Measurements from ENCODE around the gene PDCD2L. TPM values are rescaled to one million over a fixed set of nuclear protein-coding genes. Genes with fewer than 3 reads are reported as not detected.

The PDCD2L gene
- total and polyA plus RNA-seq, 9 of the 15 experiments (the other 6 are each of a cell fraction or from before 2014, with no cell fraction given): 12.1 to 68.5 (median 56.3) TPM

DNA sequence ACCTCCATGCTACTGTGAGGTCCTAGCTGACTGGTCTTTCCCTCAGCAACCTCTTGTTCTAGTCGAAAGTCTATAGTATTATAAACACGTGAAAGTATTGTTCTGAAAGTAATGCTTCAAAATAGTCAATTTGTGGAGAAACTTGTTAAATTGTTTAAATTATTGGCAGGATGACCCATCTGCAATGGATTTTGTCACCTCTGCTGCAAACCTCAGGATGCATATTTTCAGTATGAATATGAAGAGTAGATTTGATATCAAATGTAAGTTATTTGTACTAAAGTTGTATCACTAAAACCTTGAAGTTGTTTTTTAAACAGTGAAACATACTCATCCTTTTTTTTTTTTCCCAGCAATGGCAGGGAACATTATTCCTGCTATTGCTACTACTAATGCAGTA is 49.9 kb downstream of the PDCD2L start:
- Histone ChIP-seq H3K9ac (ENCODE audit: insufficient read depth in 1 of 2, low read depth in 2 of 2, low read length in 2 of 2) (no peak overlapping the region), H2AFZ (ENCODE audit: low read depth, low read length) (no peak overlapping the region), H3K9me1 (ENCODE audit: control insufficient read depth, insufficient read depth, low read length) (no peaks in the 10 kb centered on the region), H3K4me3 (no peak overlapping the region), H3K4me2 (ENCODE audit: insufficient read depth, low read length) (no peak overlapping the region), H3K27me3 (ENCODE audit: control insufficient read depth in 2 of 2, insufficient read depth in 2 of 2, low read length in 2 of 2) (no peaks in the 10 kb centered on the region), H3K27ac (ENCODE audit: extremely low read depth, low read depth, low read length) (no peak overlapping the region), H3K36me3 (ENCODE audit: control insufficient read depth, insufficient read depth, low read length) (peaks cover 88% of the 10 kb centered on the region), H3K9me3 (replicated peaks; ENCODE audit: control insufficient read depth, insufficient read depth, low read depth, low read length) (no peaks in the 10 kb centered on the region), H3K79me2 (ENCODE audit: control insufficient read depth, insufficient read depth, low read length) (peaks cover 54% of the 10 kb centered on the region), H3K4me1 (replicated peaks in 1 of 2; ENCODE audit: control insufficient read depth in 2 of 2, insufficient read depth in 2 of 2, low read length in 2 of 2) (no peaks in the 10 kb centered on the region), H4K20me1 (replicated peaks; ENCODE audit: control insufficient read depth, insufficient read depth, low read length) (no peaks in the 10 kb centered on the region)
- POLR2A ChIA-PET: no interaction called here
- CTCF ChIA-PET (ENCODE audit: low intra/inter-chr PET ratio): interaction anchor here (0.6 to 0.7 kb wide), 2 partner anchors 62 to 287 kb away, joined by 3 to 5 read pairs; no protein-coding TSS in a partner anchor
- BruUV-seq (replicated peaks): no TSS peak
- no peak for FAIRE-seq
- intact Hi-C loops (cut with micrococcal nuclease) (no loop called here), in situ Hi-C loops (cut with MboI) (no loop called here)
- no peak for DNase-seq (ENCODE audit: extremely low read depth in 1 of 4, low spot score in 3 of 4)
- no peak for ATAC-seq
- TF ChIP-seq RBM25 (IDR thresholded peaks at IDR 0.05; ENCODE audit: low read depth, low read length, severe bottlenecking): no peak
- TF ChIP-seq ZNF707 (CRISPR knock-in tag; conservative IDR thresholded peaks at IDR 0.05): no peak
- TF ChIP-seq KDM4B (IDR thresholded peaks at IDR 0.05; ENCODE audit: borderline replicate concordance in 2 of 2, low read depth in 1 of 2): no peak
- TF ChIP-seq, protein P1, sequence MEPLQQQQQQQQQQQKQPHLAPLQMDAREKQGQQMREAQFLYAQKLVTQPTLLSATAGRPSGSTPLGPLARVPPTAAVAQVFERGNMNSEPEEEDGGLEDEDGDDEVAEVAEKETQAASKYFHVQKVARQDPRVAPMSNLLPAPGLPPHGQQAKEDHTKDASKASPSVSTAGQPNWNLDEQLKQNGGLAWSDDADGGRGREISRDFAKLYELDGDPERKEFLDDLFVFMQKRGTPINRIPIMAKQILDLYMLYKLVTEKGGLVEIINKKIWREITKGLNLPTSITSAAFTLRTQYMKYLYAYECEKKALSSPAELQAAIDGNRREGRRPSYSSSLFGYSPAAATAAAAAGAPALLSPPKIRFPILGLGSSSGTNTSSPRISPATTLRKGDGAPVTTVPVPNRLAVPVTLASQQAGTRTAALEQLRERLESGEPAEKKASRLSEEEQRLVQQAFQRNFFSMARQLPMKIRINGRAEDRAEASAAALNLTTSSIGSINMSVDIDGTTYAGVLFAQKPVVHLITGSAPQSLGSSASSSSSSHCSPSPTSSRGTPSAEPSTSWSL (CRISPR knock-in tag; IDR thresholded peaks at IDR 0.05; ENCODE audit: borderline replicate concordance): no peak
- no peak for TF ChIP-seq SAFB (IDR thresholded peaks at IDR 0.05; ENCODE audit: borderline replicate concordance, low read depth, low read length)
- TF ChIP-seq ZNF444 (CRISPR knock-in tag; IDR thresholded peaks at IDR 0.05): no peak
- TF ChIP-seq, protein P2, sequence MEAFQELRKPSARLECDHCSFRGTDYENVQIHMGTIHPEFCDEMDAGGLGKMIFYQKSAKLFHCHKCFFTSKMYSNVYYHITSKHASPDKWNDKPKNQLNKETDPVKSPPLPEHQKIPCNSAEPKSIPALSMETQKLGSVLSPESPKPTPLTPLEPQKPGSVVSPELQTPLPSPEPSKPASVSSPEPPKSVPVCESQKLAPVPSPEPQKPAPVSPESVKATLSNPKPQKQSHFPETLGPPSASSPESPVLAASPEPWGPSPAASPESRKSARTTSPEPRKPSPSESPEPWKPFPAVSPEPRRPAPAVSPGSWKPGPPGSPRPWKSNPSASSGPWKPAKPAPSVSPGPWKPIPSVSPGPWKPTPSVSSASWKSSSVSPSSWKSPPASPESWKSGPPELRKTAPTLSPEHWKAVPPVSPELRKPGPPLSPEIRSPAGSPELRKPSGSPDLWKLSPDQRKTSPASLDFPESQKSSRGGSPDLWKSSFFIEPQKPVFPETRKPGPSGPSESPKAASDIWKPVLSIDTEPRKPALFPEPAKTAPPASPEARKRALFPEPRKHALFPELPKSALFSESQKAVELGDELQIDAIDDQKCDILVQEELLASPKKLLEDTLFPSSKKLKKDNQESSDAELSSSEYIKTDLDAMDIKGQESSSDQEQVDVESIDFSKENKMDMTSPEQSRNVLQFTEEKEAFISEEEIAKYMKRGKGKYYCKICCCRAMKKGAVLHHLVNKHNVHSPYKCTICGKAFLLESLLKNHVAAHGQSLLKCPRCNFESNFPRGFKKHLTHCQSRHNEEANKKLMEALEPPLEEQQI (IDR thresholded peaks at IDR 0.05): no peak
- no peak for TF ChIP-seq KLF6 (CRISPR knock-in tag; IDR thresholded peaks at IDR 0.05; ENCODE audit: borderline replicate concordance)
- no peak for TF ChIP-seq NFIC (IDR thresholded peaks at IDR 0.05)
- TF ChIP-seq SAP30 (IDR thresholded peaks at IDR 0.05; ENCODE audit: borderline replicate concordance, insufficient read depth, low read depth, low read length, poor library complexity, severe bottlenecking): no peak
- TF ChIP-seq HIVEP1 (CRISPR knock-in tag; IDR thresholded peaks at IDR 0.05): no peak
- no peak for TF ChIP-seq MTA1 (IDR thresholded peaks at IDR 0.05; ENCODE audit: borderline replicate concordance)
- TF ChIP-seq, protein P3, sequence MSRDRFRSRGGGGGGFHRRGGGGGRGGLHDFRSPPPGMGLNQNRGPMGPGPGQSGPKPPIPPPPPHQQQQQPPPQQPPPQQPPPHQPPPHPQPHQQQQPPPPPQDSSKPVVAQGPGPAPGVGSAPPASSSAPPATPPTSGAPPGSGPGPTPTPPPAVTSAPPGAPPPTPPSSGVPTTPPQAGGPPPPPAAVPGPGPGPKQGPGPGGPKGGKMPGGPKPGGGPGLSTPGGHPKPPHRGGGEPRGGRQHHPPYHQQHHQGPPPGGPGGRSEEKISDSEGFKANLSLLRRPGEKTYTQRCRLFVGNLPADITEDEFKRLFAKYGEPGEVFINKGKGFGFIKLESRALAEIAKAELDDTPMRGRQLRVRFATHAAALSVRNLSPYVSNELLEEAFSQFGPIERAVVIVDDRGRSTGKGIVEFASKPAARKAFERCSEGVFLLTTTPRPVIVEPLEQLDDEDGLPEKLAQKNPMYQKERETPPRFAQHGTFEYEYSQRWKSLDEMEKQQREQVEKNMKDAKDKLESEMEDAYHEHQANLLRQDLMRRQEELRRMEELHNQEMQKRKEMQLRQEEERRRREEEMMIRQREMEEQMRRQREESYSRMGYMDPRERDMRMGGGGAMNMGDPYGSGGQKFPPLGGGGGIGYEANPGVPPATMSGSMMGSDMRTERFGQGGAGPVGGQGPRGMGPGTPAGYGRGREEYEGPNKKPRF (IDR thresholded peaks at IDR 0.05; ENCODE audit: low read depth, low read length): no peak
- no peak for TF ChIP-seq C11orf30 (IDR thresholded peaks at IDR 0.05; ENCODE audit: low read depth)
- no peak for TF ChIP-seq FOXP1 (CRISPR knock-in tag; IDR thresholded peaks at IDR 0.05)
- no peak for TF ChIP-seq PCBP1 (IDR thresholded peaks at IDR 0.05; ENCODE audit: low read depth, low read length, poor library complexity, severe bottlenecking)
- 91% methylated on average over 2 of the region's 2 CpGs for WGBS (ENCODE audit: insufficient coverage, low coverage, missing lambda C conversion rate)

All from K562 (cell line).